Stomach (tissue), 4 donors: ENCODE data around the gene TTC9.

ENCODE experiments used
- CTCF ChIP-seq, 7 experiments: fragments of 450-650 bp in 4 of 7; fragments of 200-600 bp in 3 of 7; sonication (generic) in 3 of 7; IDR thresholded peaks; one replicate each; pipeline ENCODE4 v1.5.1; 2016 to 2019; ENCODE audit warnings: antibody characterized with exemption in 7 of 7, control low read depth in 2 of 7, mild to moderate bottlenecking in 1 of 7
- EP300 ChIP-seq: sonication (generic); formaldehyde crosslinking; IDR thresholded peaks from one replicate; pipeline ENCODE4 v1.6.1; 2017; ENCODE audit warnings: antibody characterized with exemption
- POLR2A ChIP-seq, 4 donors: fragments of 450-650 bp; IDR thresholded peaks; one replicate each; pipeline ENCODE4 v1.6.1; 2016; ENCODE audit warnings: antibody characterized with exemption in 4 of 4, control low read depth in 2 of 4, mild to moderate bottlenecking in 1 of 4, moderate library complexity in 1 of 4
- POLR2AphosphoS5 ChIP-seq, 3 donors: sonication (generic); formaldehyde crosslinking; IDR thresholded peaks; one replicate each; pipeline ENCODE4 v1.6.1; 2016; ENCODE audit warnings: antibody characterized with exemption in 3 of 3

GRCh38 chr14:70618314-70618713 is 23.4 kb upstream of the TTC9 start:
- TF ChIP-seq CTCF (IDR thresholded peaks at IDR 0.05): no peak
- TF ChIP-seq POLR2AphosphoS5 (IDR thresholded peaks at IDR 0.05): no peak
- TF ChIP-seq POLR2A (IDR thresholded peaks at IDR 0.05): no peak
- no peak for TF ChIP-seq EP300
